ENCODE results near the gene PARS2.

DNA sequence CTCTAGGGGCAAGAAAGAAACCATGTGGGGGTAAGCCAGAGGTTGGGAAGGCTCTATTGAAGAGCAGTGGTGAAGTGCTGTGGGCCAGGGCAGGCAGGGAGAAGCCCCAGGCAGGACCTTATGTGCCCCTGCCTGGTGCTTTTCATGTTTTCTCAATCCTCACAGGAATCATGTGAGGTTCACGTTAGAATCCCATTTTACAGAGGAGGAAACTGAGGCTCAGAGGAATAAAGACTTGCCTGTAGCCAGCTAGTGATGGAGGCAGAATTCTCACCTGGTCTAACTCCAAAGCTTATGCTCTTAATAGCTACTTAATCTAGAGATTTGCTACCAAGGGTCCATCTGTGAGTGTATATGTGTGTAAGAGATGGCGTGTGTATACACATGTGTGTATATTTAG lies 32.6 kb upstream of the PARS2 start:
- TF ChIP-seq, protein P1, sequence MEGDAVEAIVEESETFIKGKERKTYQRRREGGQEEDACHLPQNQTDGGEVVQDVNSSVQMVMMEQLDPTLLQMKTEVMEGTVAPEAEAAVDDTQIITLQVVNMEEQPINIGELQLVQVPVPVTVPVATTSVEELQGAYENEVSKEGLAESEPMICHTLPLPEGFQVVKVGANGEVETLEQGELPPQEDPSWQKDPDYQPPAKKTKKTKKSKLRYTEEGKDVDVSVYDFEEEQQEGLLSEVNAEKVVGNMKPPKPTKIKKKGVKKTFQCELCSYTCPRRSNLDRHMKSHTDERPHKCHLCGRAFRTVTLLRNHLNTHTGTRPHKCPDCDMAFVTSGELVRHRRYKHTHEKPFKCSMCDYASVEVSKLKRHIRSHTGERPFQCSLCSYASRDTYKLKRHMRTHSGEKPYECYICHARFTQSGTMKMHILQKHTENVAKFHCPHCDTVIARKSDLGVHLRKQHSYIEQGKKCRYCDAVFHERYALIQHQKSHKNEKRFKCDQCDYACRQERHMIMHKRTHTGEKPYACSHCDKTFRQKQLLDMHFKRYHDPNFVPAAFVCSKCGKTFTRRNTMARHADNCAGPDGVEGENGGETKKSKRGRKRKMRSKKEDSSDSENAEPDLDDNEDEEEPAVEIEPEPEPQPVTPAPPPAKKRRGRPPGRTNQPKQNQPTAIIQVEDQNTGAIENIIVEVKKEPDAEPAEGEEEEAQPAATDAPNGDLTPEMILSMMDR (IDR thresholded peaks at IDR 0.05) = no peak
- no peak for TF ChIP-seq POLR2A (IDR thresholded peaks at IDR 0.05)

Measured in right lobe of liver (tissue), 4 donors.